HepG2 (cell line): ENCODE data around the gene ZNF22. TPM values are rescaled to one million over a fixed set of nuclear protein-coding genes. Genes with fewer than 3 reads are reported as not detected.

Experiments used
- AFF4 ChIP-seq: sonication (generic); formaldehyde crosslinking; IDR thresholded peaks from 2 replicates; pipeline ENCODE4 v1.4.0; 2020; ENCODE audit warnings: missing genetic modification reagents
- ARNT ChIP-seq: fragments of 450-650 bp; IDR thresholded peaks from 2 replicates; pipeline ENCODE4 v1.6.1; 2017
- CHCHD3 ChIP-seq: sonication (generic); formaldehyde crosslinking; IDR thresholded peaks from 2 replicates; pipeline ENCODE4 v1.8.0; 2022; ENCODE audit warnings: mild to moderate bottlenecking, missing genetic modification reagents, moderate library complexity
- FOXK1 ChIP-seq: sonication (generic); formaldehyde crosslinking; IDR thresholded peaks from 2 replicates; pipeline ENCODE4 v1.4.0; 2020; ENCODE audit warnings: low read depth, missing genetic modification reagents, borderline replicate concordance
- GABPA ChIP-seq, 2 experiments: IDR thresholded peaks; 2 replicates each; pipeline ENCODE4 v1.6.1; 2011 to 2016; ENCODE audit warnings: low read depth in 2 of 2, low read length in 1 of 2, missing biosample characterization in 1 of 2, missing genetic modification characterization in 1 of 2
- GTF3A ChIP-seq: sonication (generic); formaldehyde crosslinking; conservative IDR thresholded peaks from 2 replicates; pipeline ENCODE4 v1.4.0; 2020; ENCODE audit warnings: mild to moderate bottlenecking, missing genetic modification reagents
- HNRNPK ChIP-seq: fragments of 200-400 bp; formaldehyde crosslinking; IDR thresholded peaks from 2 replicates; pipeline ENCODE4 v1.6.1; 2018; ENCODE audit warnings: low read length, low read depth, moderate library complexity, mild to moderate bottlenecking; ENCODE audit not compliant: poor library complexity, severe bottlenecking
- IRX3 ChIP-seq: sonication (generic); formaldehyde crosslinking; IDR thresholded peaks from 2 replicates; pipeline ENCODE4 v1.8.1; 2023; ENCODE audit warnings: mild to moderate bottlenecking, low read depth, missing genetic modification reagents, borderline replicate concordance
- KLF11 ChIP-seq: IDR thresholded peaks from 2 replicates; pipeline ENCODE4 v1.6.1; 2016; ENCODE audit warnings: missing compliant biosample characterization
- MTA1 ChIP-seq: sonication (generic); formaldehyde crosslinking; IDR thresholded peaks from 2 replicates; pipeline ENCODE4 v1.4.0; 2020; ENCODE audit warnings: missing genetic modification reagents, mild to moderate bottlenecking, borderline replicate concordance
- NRL ChIP-seq: sonication (generic); formaldehyde crosslinking; IDR thresholded peaks from 2 replicates; pipeline ENCODE4 v1.5.0; 2020; ENCODE audit warnings: missing genetic modification reagents, mild to moderate bottlenecking, moderate library complexity, borderline replicate concordance
- SALL2 ChIP-seq: sonication (generic); formaldehyde crosslinking; IDR thresholded peaks from 2 replicates; pipeline ENCODE4 v1.8.1; 2023; ENCODE audit warnings: mild to moderate bottlenecking, missing genetic modification reagents, inconsistent platforms
- TBP ChIP-seq: sonication (generic); formaldehyde crosslinking; IDR thresholded peaks from 2 replicates; pipeline ENCODE4 v1.5.0; 2020; ENCODE audit warnings: missing genetic modification reagents
- U2AF2 ChIP-seq: fragments of 200-400 bp; formaldehyde crosslinking; IDR thresholded peaks from 2 replicates; pipeline ENCODE4 v1.6.1; 2017; ENCODE audit warnings: low read depth, mild to moderate bottlenecking, low read length
- ZBTB21 ChIP-seq: sonication (generic); formaldehyde crosslinking; IDR thresholded peaks from 2 replicates; pipeline ENCODE4 v1.4.0; 2020; ENCODE audit warnings: missing genetic modification reagents
- ZNF329 ChIP-seq: sonication (generic); formaldehyde crosslinking; IDR thresholded peaks from 2 replicates; pipeline ENCODE4 v1.9.0; 2021; ENCODE audit warnings: low read depth, mild to moderate bottlenecking, missing genetic modification reagents
- ZNF670 ChIP-seq: sonication (generic); formaldehyde crosslinking; IDR thresholded peaks from 2 replicates; pipeline ENCODE4 v1.8.0; 2022; ENCODE audit warnings: mild to moderate bottlenecking, missing genetic modification reagents, borderline replicate concordance
- ZSCAN25 ChIP-seq: sonication (generic); formaldehyde crosslinking; IDR thresholded peaks from 2 replicates; pipeline ENCODE4 v1.8.0; 2022; ENCODE audit warnings: mild to moderate bottlenecking, missing genetic modification reagents
- polyA plus RNA-seq, 8 experiments: library from polyadenylated mRNA; depleted of rRNA in 3 of 8; stranded (reverse) in 7 of 8; unstranded in 1 of 8; fragments of >200 nt; fragmentation: Illumina TruSeq in 4 of 8; extraction: Trizol in 4 of 8; gene quantifications; 2 replicates each; pipeline versions ENCODE4 v1.2.1 to v1.2.3, GENCODE V29; 2011 to 2016; ENCODE audit warnings: low read depth in 4 of 8, missing spikeins in 1 of 8, mixed read lengths in 1 of 8; ENCODE audit not compliant: insufficient read depth in 1 of 8
- total RNA-seq, 5 experiments: library from RNA; depleted of rRNA; stranded (reverse); fragments of >200 nt; fragmentation: Illumina TruSeq; extraction: Trizol; gene quantifications; 2 replicates each; pipeline ENCODE4 v1.2.3, GENCODE V29; 2016; ENCODE audit warnings: low read depth in 1 of 5
- TF ChIP-seq, protein P1 (sequence below): IDR thresholded peaks from 2 replicates; pipeline ENCODE4 v1.6.1; 2016; ENCODE audit warnings: missing compliant biosample characterization, missing genetic modification reagents, borderline replicate concordance
- TF ChIP-seq, protein P2 (sequence below): sonication (generic); formaldehyde crosslinking; IDR thresholded peaks from 2 replicates; pipeline ENCODE4 v1.8.0; 2022; ENCODE audit warnings: low read depth, missing genetic modification reagents

ZNF22 gene
- total and polyA plus RNA-seq, 2 of the 13 experiments (the other 11 are each of a cell fraction or from before 2014, with no cell fraction given): 0.40 to 1.3 TPM

GRCh38 chr10:44977287-44978212 lies 23.2 kb upstream of the ZNF22 start (continued):
- TF ChIP-seq, protein P1, sequence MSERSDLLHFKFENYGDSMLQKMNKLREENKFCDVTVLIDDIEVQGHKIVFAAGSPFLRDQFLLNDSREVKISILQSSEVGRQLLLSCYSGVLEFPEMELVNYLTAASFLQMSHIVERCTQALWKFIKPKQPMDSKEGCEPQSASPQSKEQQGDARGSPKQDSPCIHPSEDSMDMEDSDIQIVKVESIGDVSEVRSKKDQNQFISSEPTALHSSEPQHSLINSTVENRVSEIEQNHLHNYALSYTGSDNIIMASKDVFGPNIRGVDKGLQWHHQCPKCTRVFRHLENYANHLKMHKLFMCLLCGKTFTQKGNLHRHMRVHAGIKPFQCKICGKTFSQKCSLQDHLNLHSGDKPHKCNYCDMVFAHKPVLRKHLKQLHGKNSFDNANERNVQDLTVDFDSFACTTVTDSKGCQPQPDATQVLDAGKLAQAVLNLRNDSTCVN: no peak; the same call in 1 of the 2 replicates
- TF ChIP-seq AFF4 (peak; percentile 44; the same call in 1 of the 2 replicates), HNRNPK (no peak), IRX3 (CRISPR knock-in tag) (no peak), NRL (CRISPR knock-in tag) (peak; percentile 17; the same call in 1 of the 2 replicates), TBP (CRISPR knock-in tag) (0 out of 2 replicates have a peak, but pooled peaks have one; percentile 56), ZSCAN25 (no peak), ZNF329 (CRISPR knock-in tag) (peak; percentile 10), ARNT (no peak), CHCHD3 (CRISPR knock-in tag) (peak; percentile 93), GTF3A (CRISPR knock-in tag) (no peak), MTA1 (no peak; the same call in 1 of the 2 replicates), KLF11 (CRISPR knock-in tag) (0 out of 2 replicates have a peak, but pooled peaks have one; percentile 47), ZBTB21 (no peak), U2AF2 (no peak), ZNF670 (peak; percentile 84), GABPA (IDR thresholded peaks at IDR 0.05; ENCODE audit: low read depth, low read length) (no peak), GABPA (CRISPR knock-in tag; IDR thresholded peaks at IDR 0.05; ENCODE audit: low read depth) (no peak), FOXK1 (no peak), SALL2 (CRISPR knock-in tag) (no peak)
- TF ChIP-seq, protein P2, sequence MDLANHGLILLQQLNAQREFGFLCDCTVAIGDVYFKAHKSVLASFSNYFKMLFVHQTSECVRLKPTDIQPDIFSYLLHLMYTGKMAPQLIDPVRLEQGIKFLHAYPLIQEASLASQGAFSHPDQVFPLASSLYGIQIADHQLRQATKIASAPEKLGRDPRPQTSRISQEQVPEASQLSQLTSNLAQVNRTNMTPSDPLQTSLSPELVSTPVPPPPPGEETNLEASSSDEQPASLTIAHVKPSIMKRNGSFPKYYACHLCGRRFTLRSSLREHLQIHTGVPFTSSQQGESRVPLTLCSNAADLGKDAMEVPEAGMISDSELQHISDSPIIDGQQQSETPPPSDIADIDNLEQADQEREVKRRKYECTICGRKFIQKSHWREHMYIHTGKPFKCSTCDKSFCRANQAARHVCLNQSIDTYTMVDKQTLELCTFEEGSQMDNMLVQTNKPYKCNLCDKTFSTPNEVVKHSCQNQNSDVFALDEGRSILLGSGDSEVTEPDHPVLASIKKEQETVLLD (CRISPR knock-in tag): no peak
